AG04449 (cell line): ENCODE measurements around the gene ATG13.

Source experiments
- CTCF ChIA-PET: fragments of 350-600 bp; formaldehyde crosslinking; extraction: SDS; loops from one replicate; lab custom pipeline; 2021; ENCODE audit warnings: antibody characterized with exemption; lab: Yijun Ruan, JAX
- POLR2A ChIA-PET: fragments of 400-600, 350-600 bp; formaldehyde crosslinking; extraction: SDS; loops from one replicate; lab custom pipeline; 2020; ENCODE audit warnings: antibody characterized with exemption, inconsistent platforms; lab: Yijun Ruan, JAX
- DNase-seq: peaks from one replicate; pipeline ENCODE4 v3.0.0-alpha.2; 2010; ENCODE audit warnings: low read depth, low spot score
- H3K4me3 ChIP-seq: 2 replicates; pipeline ENCODE4 v1.5.1; 2011; ENCODE audit warnings: low read depth, mild to moderate bottlenecking, control low read depth, low read length
- TF ChIP-seq, protein P1 (sequence below): IDR thresholded peaks from one replicate; pipeline ENCODE4 v1.5.1; 2011; ENCODE audit warnings: mild to moderate bottlenecking, moderate library complexity, low read length, control low read depth, inconsistent platforms; ENCODE audit not compliant: insufficient read depth; ENCODE audit errors: missing control alignments

Gene ATG13

DNA sequence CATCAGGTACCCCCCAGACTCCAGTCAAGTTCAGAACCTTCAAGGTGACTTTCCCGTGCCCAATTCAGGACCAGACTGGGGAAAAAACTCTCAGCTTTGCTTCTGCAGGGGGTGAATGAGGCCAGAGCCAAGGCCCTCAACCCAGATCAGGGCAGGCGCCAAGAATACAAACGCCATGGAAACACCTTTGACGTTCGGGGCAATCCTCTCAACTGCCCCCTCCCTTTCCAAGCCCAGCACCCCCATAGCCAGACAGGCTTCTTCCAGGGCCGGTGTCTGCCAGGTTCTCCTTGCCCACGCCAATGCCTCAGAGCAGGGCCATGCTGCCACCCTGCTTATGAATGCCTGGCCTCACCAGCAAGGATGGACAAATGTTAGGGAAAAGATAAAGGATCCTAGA, 77.3 kb downstream of the ATG13 start:
- TF ChIP-seq, protein P1, sequence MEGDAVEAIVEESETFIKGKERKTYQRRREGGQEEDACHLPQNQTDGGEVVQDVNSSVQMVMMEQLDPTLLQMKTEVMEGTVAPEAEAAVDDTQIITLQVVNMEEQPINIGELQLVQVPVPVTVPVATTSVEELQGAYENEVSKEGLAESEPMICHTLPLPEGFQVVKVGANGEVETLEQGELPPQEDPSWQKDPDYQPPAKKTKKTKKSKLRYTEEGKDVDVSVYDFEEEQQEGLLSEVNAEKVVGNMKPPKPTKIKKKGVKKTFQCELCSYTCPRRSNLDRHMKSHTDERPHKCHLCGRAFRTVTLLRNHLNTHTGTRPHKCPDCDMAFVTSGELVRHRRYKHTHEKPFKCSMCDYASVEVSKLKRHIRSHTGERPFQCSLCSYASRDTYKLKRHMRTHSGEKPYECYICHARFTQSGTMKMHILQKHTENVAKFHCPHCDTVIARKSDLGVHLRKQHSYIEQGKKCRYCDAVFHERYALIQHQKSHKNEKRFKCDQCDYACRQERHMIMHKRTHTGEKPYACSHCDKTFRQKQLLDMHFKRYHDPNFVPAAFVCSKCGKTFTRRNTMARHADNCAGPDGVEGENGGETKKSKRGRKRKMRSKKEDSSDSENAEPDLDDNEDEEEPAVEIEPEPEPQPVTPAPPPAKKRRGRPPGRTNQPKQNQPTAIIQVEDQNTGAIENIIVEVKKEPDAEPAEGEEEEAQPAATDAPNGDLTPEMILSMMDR, result no peak
- no peak for DNase-seq
- ChIA-PET CTCF (interaction anchor here (1.2 to 1.3 kb wide), 2 partner anchors 11 to 20 kb away, joined by 3 to 5 read pairs; no protein-coding TSS in a partner anchor), POLR2A (interaction anchor here (0.6 kb wide), 2 partner anchors 13 to 31 kb away, joined by 3 read pairs; no protein-coding TSS in a partner anchor)
- no peak overlapping the region for H3K4me3 ChIP-seq

DNA sequence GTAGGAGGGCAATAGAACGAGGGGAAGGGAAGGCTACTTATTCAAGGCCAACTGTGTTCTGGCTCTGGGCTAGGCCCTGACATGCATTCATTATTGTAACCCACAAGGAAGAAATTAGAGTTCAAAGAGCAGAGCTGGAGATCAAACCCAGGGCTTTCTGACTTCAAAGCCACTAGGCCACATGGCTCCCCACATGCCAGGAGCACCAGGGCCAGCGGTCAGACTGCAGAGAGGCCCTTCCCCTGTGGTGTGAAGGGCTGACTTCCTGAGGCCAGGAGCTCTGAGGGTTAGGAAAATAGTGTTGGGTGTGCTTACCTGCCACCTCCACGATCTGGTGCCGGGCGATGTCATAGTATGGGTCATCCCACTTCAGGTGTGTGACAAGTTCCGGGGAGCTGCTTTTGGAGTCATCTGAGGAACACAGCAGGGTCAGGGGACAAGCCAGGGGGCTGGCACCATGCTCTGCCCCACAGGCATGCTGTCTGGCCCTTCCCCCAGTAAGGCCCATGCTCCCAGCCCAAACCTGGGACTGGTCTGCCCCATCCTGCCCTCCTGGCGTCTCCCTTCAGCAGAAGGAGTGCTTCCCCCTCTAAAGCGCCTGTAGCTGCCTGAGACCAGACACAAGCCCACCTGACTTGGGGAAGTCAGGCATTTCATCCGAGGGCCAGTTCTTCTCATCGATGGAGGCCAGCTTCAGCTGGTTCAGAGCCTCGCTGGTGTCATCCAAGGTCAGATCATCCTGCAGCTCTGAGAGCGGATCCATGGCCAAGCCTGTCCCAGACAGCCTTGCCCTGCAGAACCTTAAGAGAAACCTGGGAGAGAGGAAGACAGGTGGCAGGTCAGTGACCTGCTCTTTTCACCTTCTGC, 78.2 kb downstream of the ATG13 start:
- CTCF ChIA-PET, result interaction anchor here (0.5 to 1.2 kb wide), 2 partner anchors 9 to 21 kb away, joined by 3 read pairs; no protein-coding TSS in a partner anchor
- DNase-seq, result no peak
- TF ChIP-seq, protein P1, result no peak
- no peak overlapping the region for H3K4me3 ChIP-seq
- POLR2A ChIA-PET, result interaction anchor here (1.0 to 1.8 kb wide), 2 partner anchors 8 to 25 kb away, joined by 3 to 7 read pairs; no protein-coding TSS in a partner anchor

DNA sequence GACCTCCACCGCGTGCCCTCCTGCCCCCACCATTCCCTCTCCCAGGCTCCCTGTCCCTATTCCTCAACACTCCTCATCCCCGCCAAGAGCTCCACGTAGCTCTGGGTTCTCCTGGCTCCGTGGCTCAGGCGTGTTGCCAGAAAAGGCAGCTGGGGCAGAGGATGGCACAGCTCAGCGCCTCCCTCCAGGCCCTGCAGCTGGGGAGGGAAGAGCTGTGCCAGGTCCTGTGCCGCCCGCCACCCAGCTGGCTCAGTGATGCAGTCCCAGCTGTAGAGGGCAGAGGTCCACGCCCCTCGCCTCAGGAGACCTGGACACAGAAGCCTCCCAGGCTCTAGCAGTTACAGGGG, 78.8 kb downstream of the ATG13 start:
- H3K4me3 ChIP-seq, result no peak overlapping the region
- TF ChIP-seq, protein P1, result no peak
- no peak for DNase-seq
- CTCF ChIA-PET, result no interaction called here
- POLR2A ChIA-PET, result interaction anchor here (1.0 to 1.8 kb wide), 4 partner anchors 8 to 25 kb away, joined by 3 to 7 read pairs (median 4); no protein-coding TSS in a partner anchor

DNA sequence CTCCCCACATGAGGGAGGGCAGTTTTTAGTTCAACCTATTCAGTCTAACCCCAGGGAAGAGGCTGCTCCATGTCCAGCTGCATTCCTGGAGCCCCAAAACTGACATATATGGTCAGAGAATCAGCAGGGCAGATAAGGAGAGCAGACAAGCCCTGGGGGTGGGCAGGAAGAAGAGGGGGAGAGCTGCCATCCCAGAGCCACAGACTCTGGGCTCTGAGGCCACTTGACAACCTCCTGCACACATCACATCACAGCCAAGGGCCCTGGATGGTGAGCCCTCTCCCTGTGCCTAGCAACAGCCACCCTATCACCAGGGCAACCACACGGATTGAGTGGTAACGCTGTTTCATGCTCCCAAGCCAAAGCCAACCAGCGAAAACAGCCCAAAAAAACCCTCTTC, 80.0 kb downstream of the ATG13 start:
- no peak overlapping the region for H3K4me3 ChIP-seq
- no peak for DNase-seq
- POLR2A ChIA-PET, result interaction anchor here (1.1 to 1.8 kb wide), 4 partner anchors 10 to 22 kb away, joined by 3 to 7 read pairs (median 4); no protein-coding TSS in a partner anchor
- CTCF ChIA-PET, result no interaction called here
- TF ChIP-seq, protein P1, result no peak

DNA sequence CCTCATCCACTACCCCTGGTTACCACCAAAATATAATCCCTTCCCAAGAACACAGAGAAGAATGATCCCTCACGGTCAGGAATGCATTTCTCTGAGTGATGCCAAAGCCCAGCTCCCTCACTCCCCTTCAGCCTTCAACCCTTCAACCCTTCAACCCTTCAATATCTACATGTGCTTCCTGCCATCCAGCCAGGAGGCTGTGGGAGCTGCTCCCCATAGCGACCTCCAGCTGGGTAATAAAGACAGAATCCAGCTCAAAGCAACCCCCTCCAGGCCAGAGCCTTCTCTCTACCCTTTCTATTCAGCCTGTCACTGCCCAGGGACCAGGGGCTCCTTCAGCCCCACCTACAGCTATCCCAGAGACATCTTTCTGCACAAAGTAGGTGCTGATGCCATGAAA, 80.4 kb downstream of the ATG13 start:
- DNase-seq, result no peak
- CTCF ChIA-PET, result no interaction called here
- no peak overlapping the region for H3K4me3 ChIP-seq
- TF ChIP-seq, protein P1, result no peak
- POLR2A ChIA-PET, result interaction anchor here (1.2 to 1.8 kb wide), 2 partner anchors 10 to 13 kb away, joined by 5 to 7 read pairs; no protein-coding TSS in a partner anchor

DNA sequence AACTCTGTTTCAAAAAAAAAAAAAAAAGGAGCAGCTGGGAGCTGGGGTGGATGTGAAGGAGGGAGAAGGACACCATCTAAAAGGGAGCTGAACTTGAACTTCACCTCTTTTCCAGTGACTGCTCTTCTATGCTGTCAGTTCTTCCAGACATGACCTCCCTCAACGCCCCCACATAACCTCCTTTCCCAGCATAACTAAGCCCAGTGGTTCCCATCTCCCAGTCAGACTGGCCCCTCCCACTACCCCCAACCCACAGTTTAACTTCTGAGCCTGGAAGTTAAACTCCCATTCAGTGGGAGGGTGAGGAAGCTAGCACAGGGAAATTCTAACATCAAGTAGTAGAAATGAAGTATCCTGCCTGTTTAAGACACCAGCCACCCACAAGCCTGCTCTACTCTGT, 81.2 kb downstream of the ATG13 start:
- POLR2A ChIA-PET, result no interaction called here
- TF ChIP-seq, protein P1, result no peak
- no peak for DNase-seq
- H3K4me3 ChIP-seq, result 0 out of 2 replicates have a peak overlapping the region, but pooled peaks have one; percentile 2
- CTCF ChIA-PET, result no interaction called here
